Measurements from ENCODE around the gene LEAP2. TPM values are rescaled to one million over a fixed set of nuclear protein-coding genes. Genes with fewer than 3 reads are reported as not detected.
A peak's percentile ranks its signal among the peaks of the same experiment; 100 is the strongest.

Gene LEAP2
- total and polyA plus RNA-seq, 11 donors, result 0.16 to 2.0 (median 0.91) TPM

DNA sequence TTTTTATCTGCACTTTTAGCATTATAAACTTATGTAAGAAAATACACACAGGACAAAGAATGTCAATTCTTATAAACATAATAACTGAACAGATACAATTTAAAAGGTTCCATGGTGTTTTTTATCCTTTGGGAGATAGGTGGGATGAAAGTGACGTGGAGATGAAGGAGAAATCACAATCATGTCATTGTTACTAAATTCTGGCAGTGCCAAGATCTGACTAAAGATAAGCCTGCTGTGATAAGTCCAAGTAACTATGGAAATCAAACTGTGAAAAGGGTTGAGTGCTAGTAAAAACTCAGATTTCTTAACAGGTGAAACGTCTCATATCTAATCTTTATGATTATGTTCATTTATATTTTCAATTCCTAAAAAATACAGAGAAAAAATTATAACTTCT lies 11.1 kb downstream of the LEAP2 start:
- intact Hi-C loops (cut with DNase I), result loop anchor here in 5 of 10 donors (5.0 to 10.0 kb wide), 3 partner anchors 52 to 500 kb away; partner anchors contain the start of gene SHROOM1 (in 2 of the 5)
- Histone ChIP-seq H3K27ac (no peak overlapping the region), H3K9me3 (no peaks in the 10 kb centered on the region), H3K36me3 (peaks cover 2 to 100% (median 95%) of the 10 kb centered on the region in 9 donors), H3K4me1 (peaks cover 0 to 3% (median 0%) of the 10 kb centered on the region in 12 donors), H3K27me3 (no peaks in the 10 kb centered on the region), H3K4me3 (no peak overlapping the region)
- 55 to 79% (median 72%) methylated on average over 2 of the region's 2 CpGs for WGBS, 4 donors
- DNase-seq, result no peak
- no peak for TF ChIP-seq POLR2A (IDR thresholded peaks at IDR 0.05)
- TF ChIP-seq, protein P1, sequence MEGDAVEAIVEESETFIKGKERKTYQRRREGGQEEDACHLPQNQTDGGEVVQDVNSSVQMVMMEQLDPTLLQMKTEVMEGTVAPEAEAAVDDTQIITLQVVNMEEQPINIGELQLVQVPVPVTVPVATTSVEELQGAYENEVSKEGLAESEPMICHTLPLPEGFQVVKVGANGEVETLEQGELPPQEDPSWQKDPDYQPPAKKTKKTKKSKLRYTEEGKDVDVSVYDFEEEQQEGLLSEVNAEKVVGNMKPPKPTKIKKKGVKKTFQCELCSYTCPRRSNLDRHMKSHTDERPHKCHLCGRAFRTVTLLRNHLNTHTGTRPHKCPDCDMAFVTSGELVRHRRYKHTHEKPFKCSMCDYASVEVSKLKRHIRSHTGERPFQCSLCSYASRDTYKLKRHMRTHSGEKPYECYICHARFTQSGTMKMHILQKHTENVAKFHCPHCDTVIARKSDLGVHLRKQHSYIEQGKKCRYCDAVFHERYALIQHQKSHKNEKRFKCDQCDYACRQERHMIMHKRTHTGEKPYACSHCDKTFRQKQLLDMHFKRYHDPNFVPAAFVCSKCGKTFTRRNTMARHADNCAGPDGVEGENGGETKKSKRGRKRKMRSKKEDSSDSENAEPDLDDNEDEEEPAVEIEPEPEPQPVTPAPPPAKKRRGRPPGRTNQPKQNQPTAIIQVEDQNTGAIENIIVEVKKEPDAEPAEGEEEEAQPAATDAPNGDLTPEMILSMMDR (IDR thresholded peaks at IDR 0.05), result no peak
- no peak for ATAC-seq

- Histone ChIP-seq H3K27ac (no peak overlapping the region), H3K4me1 (peaks cover 0 to 3% (median 0%) of the 10 kb centered on the region in 12 donors), H3K4me3 (no peak overlapping the region), H3K27me3 (no peaks in the 10 kb centered on the region), H3K36me3 (peaks cover 2 to 100% (median 95%) of the 10 kb centered on the region in 9 donors), H3K9me3 (no peaks in the 10 kb centered on the region)
- no peak for TF ChIP-seq POLR2A (IDR thresholded peaks at IDR 0.05)
- TF ChIP-seq, protein P1 (IDR thresholded peaks at IDR 0.05), result no peak
- ATAC-seq (no peak), DNase-seq (no peak)
- WGBS, 4 donors, result 93 to 95% (median 95%) methylated on average over 11 of the region's 11 CpGs
- intact Hi-C loops (cut with DNase I), result loop anchor here in 2 of 10 donors (5.0 to 10.0 kb wide), 2 partner anchors 59 to 501 kb away; no protein-coding TSS in a partner anchor
Observed at GRCh38 chr5:132886064-132886823, 12.8 kb downstream of the LEAP2 start.

DNA sequence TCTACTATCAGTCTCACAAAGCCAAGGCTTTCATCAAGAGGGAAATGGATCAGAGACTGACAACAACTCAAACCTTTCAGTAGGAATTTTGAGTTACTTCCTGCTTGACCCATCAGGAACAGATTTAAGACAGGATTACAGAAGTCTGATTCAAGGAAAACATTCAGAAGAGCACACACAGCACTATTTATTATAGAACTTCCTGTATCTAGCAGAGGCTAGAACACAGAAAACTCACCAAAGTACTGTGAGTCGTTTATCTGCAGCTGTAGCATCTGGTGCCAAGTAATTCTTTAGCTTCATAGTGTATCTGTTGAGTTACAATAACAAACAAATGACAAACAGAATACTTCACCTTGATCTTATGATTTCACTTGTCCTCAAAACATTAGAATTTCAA lies 13.8 kb downstream of the LEAP2 start:
- ATAC-seq (no peak), DNase-seq (no peak)
- Histone ChIP-seq H3K27ac (peak overlapping the region in 1 of 12 donors; percentile 28), H3K4me3 (no peak overlapping the region), H3K9me3 (no peaks in the 10 kb centered on the region), H3K27me3 (no peaks in the 10 kb centered on the region), H3K36me3 (peaks cover 2 to 100% (median 95%) of the 10 kb centered on the region in 9 donors), H3K4me1 (peaks cover 0 to 3% (median 0%) of the 10 kb centered on the region in 12 donors)
- no peak for TF ChIP-seq POLR2A (IDR thresholded peaks at IDR 0.05)
- TF ChIP-seq, protein P1 (IDR thresholded peaks at IDR 0.05), result no peak
- intact Hi-C loops (cut with DNase I), result loop anchor here in 2 of 10 donors (5.0 to 10.0 kb wide), 2 partner anchors 60 to 502 kb away; no protein-coding TSS in a partner anchor
- 10 to 36% (median 20%) methylated on average over 1 of the region's 1 CpG for WGBS, 4 donors

DNA sequence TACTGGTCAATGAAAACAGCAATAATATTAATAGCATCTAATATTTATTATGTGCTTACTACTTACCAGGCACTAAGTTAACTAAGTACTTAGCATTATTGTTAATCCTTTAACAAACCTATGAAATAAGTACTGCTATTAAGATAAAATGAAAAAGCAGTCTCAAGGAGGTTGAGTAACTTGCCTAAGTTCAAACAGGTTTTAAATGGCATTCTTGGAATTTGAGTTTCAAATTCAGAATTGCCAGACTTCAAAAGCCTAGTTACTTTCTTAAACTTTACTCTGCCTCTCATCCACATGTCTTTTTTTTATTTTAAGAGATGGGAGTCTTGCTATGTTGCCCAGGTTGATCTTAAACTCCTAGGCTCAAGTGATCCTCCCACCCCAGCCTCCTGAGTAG lies 16.0 kb downstream of the LEAP2 start:
- TF ChIP-seq, protein P1 (IDR thresholded peaks at IDR 0.05), result no peak
- TF ChIP-seq POLR2A (IDR thresholded peaks at IDR 0.05), result no peak
- Histone ChIP-seq H3K36me3 (peaks cover 2 to 100% (median 99%) of the 10 kb centered on the region in 9 donors), H3K27ac (no peak overlapping the region), H3K27me3 (no peaks in the 10 kb centered on the region), H3K9me3 (no peaks in the 10 kb centered on the region), H3K4me3 (no peak overlapping the region), H3K4me1 (peaks cover 0 to 8% (median 0%) of the 10 kb centered on the region in 12 donors)
- DNase-seq, result no peak
- no peak for ATAC-seq
- intact Hi-C loops (cut with DNase I), result loop anchor here in 2 of 10 donors (5.0 to 10.0 kb wide), 2 partner anchors 62 to 505 kb away; no protein-coding TSS in a partner anchor

Measured in heart left ventricle (tissue), 16 donors.